GM19023 (cell line): Measurements from ENCODE around the gene ADGRL2.
"Not testable (repeated sequence)": the region's sequence is repeated elsewhere in the genome, so short reads cannot be mapped to it uniquely, and the experiment has no call there.

Experiments used
- ATAC-seq: cut with Tn5 transposase; IDR thresholded peaks from one replicate; pipeline ENCODE4 v1.9.1; 2021; ENCODE audit warnings: mild to moderate bottlenecking, moderate library complexity; ENCODE audit not compliant: unreplicated experiment

ADGRL2 gene

DNA sequence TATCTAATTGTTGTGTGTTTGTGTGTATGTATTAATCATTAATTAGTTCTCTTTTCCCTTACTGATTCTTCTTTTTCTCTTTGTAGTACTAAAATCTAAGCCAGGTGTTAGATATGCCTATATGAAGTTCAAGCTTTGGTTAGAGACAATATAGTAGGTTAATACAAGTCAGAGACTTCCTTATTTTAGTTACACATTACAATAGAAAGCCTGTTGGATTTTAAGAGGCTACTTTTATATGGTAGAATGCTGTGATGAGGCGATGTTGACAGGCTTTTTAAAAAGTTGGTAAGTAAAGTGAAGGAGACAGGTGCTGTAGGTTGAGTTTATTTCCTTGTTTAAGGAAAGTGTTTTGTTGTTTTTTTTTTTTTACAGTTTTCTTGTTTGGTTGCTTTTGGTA, 45.9 kb downstream of the ADGRL2 start:
- ATAC-seq = no peak

DNA sequence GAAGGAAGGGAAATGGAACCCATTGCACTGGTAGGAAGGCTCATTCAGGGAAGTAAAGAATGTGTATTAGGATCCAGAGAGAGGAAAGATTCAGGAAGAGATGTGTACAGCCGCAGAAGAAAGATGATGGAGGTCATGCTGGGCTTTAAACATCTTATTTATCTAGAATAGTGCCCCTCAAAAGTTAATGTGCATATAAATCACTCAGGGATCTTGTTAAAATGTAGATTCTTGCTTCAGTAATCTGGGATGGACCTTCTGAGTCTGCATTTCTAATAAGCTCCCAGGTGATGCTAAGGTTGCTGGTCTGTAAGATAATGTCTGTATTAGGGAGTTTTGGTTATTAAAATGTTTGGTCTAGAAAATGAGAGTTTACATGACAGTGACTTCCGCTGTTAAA, 46.3 kb downstream of the ADGRL2 start:
- no peak for ATAC-seq

DNA sequence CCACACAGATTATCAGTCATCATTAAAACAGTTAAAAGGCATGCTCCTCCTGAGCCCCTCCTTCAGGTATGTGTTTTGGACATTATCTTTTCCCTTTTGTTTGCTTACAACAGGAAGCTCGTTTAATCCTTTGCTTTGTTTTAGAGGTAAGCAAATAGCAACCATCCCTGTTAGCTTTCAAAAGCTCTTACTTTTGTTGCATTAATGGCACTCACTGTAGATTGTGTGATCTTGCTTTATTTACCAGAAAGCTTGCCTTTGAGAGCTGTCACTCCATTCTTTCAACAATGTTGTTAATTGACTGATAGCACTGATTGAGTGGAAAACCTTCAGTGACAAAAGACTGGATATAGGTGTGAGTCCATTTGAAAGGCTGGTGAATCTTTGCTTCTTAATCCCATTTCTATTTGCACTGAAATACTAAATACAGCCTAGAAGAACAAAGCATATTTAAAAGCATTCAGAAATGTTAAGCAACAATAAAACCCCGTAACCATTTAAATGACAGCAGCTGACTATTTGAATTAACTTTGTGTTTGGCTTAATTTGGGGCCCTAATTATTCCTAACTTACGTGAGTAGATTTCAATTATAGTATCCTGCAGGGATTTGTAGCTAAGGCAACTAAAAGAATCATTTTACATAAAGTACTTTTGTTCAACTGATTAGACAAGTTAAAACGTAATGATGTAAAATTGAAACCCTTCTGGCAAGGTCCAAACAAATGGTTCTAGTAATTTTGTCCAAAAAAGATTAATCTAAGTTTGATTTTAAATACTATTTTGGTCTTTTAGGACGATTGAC, 48.3 kb downstream of the ADGRL2 start:
- no peak for ATAC-seq

DNA sequence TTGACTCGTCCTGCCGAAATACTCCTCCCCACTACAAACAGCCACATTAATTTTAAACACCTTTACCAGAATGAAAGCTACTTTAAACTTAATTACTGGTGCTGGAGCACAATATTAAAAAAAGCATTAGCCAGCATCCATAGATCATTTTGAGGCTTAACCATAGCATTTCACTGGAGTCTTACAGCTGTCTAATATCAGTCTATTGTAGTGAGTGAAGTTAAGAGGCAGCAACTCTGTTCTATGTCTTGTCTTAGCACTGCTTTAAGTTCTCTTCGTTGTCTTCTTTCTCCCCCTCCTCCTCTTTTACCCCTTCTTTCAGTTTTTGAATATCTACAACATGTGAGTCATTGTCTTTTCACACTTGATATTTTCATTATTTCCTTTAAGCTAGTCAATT, 49.3 kb downstream of the ADGRL2 start:
- ATAC-seq = no peak

DNA sequence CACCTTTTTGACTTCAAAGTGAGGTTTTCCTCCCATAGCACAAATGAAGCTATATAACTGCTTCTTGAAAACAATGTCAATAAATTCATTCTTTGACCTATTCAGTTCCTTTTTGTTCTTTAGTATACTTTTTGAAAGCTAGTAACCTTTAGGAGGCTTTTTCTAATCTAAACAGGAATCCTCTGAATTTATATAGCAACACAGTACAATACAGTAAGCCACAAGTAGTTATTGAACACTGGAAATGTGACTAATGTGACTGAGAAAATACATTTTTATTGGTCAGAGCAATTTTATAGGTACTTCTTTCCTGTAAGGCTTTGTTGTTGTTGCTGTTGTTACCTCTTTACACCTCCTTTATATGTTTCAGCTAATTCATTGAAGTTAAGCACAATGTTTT, 49.8 kb downstream of the ADGRL2 start:
- ATAC-seq = no peak

DNA sequence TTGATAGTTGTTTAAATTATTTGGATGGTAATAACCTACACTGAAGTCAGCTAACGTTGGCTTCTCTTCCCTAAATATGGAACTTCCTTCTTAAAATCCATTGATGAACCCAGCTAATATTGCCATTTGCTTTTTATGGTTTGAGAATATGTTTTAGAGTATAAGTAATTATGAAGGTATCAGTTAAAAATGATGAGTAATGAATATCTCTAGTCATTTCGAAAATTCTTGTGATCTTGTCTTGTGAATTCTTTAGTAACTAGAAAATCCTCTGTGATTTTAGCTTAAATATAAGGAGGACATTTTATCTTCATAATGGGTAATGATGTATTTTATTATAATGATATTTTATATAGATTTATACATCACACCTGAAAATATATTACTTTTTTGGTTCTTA, 50.5 kb downstream of the ADGRL2 start:
- ATAC-seq = no peak

DNA sequence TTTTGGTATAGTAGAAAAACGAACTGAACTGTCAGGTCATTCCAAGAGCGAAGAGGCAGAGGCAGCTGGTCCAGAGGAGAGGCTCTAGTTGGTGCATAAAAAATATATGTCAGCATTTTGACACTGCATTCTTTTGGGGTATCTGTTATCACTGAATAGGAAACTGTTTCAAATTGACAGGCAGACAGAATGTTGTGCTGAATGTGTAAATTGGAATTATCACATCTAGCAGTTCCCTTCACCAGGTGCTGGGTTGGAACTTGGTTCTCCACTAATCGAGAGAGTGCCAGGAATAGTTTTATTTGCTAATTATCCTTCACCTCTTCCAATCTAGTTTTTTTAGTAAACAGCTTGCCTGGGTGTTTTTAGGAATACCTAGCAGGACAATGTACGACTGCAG, 52.2 kb downstream of the ADGRL2 start:
- no peak for ATAC-seq

DNA sequence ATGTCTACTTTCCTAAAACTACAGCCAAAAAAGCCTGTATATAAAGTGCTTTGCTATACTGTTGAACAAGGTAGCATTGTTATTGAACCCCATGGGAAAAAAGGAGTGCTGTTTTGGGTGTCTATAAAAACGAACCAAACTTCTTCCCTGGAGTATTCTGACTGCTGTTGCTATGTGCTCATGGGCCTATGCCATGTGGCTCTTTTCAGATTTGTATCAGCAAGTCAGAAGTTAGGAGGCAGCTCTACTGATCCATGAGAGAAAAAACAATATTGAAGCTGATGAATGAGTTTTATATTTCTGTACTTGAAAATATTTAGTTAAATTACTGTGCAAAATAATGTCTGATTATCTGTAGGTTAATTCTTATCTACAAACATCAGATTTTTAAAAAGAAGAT, 66.5 kb downstream of the ADGRL2 start:
- no peak for ATAC-seq

DNA sequence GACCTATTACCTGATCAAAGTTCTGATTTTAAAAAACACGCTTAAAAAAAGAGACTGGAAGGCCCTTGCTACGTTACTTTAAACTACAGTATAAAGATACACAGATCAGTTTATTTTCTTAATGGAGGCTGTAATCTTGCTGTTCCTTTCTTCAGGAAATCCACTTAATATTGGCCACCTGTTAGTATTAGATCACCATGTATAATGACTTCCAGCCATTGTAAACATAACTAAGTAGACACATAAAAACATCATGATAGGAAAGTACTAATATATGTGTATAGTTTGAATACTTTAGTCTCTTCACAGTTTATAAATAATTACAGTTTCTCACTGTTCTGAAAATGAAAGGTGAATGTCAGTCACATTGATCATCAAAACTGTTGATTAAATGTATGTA, 68.6 kb downstream of the ADGRL2 start:
- no peak for ATAC-seq

DNA sequence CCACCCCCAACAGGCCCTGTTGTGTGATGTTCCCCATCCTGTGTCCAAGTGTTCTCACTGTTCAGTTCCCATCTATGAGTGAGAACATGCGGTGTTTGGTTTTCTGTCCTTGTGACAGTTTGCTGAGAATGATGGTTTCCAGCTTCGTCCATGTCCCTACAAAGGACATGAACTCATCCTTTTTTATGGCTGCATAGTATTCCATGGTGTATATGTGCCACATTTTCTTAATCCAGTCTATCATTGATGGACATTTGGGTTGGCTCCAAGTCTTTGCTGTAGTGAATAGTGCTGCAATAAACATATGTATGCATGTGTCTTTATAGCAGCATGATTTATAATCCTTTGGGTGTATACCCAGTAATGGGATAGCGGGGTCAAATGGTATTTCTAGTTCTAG, 70.4 kb downstream of the ADGRL2 start:
- ATAC-seq = not testable (repeated sequence)

DNA sequence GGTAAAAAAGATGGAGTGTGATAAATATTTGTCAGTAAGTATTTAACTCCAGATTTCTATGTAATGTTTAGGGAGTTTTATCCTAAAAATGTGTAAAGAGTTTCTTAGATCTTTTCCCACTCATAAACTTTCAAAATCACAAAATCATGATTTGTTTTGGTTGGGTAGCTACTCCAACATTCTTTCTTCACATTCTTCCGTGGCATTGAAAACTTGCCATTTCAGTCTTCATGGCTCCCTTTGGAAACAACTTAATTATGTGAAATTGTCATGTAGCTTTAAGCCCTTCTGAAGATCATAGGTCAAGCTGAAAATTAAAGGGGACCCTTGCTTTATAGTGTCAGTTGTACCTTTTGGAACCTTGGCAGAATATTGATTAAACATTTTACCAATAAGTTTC, 73.2 kb downstream of the ADGRL2 start:
- no peak for ATAC-seq

DNA sequence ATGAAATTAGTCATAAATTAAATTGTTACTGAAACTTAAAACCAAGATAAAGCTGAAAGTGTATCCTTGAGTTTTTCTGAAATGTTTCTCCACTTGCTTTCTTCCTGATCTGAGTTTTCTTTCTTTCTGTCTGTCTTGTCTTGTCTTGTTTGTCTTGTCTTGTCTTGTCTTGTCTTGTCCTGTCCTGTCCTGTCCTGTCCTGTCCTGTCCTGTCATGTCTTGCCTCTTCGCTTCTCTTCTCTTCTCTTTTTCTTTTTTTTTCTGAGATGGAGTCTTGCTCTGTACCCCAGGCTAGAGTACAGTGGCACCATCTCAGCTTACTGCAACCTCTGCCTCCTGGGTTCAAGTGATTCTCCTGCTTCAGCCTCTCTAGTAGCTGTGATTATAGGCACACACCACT, 73.7 kb downstream of the ADGRL2 start:
- ATAC-seq = no peak

DNA sequence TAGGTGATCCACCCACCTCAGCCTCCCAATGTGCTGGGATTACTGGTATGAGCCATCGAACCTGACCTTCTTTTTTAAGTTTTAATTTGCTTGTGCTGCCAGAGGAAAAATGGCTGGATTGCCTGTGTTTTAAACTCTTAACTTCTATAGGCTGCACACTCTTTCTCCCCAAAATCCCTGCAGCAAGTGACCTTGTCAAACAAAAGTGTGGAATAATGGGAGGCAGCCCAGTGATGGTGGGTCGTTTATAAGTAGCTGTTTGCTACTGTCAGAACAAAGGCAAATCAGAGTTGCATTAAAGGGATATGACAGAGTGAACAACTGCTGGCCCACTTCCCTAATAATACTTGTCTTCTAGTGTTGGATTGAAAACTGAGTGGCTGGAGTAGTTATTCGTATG, 74.2 kb downstream of the ADGRL2 start:
- no peak for ATAC-seq

DNA sequence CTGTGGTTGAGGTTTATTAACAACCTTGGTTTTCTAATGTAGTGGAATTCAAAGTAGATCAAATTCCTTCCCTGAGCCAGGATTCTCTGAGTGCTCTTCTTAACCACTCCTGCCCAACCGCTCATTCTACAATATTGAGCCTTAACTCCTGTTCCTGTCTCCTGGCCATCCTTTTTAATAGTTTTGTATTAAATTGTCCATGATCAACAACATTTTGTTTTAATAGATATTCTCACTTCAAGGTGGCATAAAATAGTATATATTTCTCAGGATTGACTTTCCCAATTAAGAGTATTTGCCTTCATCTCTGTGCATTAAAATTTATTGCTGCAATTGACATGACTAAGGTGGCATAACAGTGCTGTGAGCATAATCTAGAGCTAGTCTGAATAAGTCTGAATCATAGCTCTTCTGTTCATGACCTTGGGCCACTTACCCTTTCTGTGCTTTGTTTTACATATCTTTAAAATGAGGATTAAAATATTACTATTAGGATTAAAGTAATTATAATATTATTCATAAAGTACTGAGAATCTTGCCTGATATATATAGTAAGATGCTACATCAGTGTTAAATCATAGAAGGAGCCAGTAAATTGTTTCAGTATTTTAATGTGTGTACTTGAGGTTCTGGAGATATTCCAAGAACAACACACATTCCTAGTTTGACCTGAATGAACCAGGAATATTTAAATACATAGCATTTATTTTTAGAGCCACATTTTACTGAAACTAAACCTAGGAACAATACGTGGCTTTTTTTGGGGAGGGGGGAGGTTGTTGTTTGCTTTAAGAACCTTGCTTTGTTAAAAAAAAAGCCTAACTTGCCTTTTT, 76.4 kb downstream of the ADGRL2 start:
- ATAC-seq = no peak

DNA sequence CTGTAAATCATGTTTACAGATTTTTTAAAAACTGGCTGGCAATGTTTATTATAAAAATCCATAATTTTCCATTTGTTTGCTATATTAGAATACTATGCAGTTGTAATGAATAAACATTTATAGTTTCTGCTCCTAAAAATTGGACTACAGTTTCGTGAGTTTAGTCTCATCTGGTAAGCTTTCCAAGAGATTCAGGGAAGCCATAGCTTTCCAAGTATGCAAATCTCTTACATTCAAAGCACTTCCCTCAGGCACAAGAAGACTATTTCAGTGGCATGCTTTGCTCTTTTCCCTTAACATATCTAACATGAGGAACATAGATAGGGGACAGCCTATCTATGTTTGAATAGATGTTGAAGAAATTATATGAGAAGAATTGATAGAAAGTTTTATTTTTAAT, 77.2 kb downstream of the ADGRL2 start:
- ATAC-seq = no peak

DNA sequence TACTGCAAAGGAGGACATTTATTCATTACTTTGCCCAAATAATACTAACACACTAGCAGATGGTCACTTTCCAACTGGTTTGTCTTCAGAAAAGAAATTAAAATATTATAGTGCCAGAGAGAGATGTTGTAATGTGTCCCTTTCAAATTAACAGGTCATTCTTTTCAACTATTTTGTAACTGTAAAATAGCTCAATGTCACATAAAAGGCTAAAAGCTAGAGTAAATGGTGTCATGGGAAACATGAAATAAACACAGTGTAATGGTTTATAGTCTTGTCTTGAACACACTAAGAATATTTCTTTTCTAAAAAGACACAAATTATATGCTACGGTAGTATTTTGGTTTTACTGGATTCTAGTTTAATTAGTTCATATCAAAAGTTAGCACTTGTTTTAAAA, 77.8 kb downstream of the ADGRL2 start:
- no peak for ATAC-seq

DNA sequence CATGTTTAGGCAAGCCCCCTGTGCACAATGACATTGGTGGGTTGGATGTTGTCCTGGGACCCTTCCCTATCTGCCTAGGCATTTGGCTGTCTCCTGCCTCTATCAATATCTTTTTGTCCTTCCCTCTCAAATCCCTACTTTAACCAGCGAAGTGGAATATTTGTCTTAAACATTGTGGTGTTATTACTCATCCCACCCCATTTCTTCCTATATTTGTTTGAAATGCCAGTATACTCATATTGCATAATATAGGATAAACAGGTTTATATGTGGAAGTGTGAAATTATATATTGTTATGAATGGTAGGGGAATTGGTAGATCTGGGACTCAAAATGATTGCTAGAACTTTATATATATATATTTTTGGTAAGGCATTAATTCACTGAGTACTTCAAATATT, 80.0 kb downstream of the ADGRL2 start:
- no peak for ATAC-seq

DNA sequence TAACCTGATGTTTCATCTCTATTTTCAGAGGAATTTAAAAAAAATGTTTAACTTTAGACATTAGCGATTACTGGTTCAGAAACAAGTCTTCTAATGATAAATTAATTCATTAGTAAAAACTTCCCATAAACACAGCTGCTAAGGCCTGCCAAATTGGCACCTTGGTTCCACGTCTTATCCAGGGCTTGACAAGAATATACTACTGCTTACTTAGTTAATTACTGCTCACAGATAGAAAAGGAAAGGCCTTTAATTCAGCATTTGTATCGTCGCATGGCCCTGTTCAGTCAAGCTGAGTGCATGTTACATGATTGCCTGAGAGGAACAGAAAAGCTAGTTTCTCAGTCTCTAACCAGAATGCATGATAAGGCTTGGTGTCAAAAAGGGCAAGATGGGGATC, 84.6 kb downstream of the ADGRL2 start:
- ATAC-seq = no peak

DNA sequence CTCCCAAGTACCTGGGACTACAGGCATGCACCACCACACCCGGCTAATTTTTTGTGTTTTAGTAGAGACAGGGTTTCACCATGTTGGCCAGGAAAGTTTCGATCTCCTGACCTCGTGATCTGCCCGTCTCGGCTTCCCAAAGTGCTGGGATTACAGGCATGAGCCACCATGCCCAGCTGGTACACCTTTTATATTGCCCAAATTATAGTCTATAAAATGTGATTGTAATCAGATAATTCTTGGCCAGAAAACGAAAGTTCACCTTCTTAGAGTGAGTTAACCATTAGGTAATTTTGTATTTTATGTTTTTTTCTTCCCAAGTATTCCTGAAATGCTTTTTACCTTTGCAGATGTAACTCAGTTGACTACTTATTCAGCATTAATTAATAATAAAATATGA, 85.6 kb downstream of the ADGRL2 start:
- not testable (repeated sequence) for ATAC-seq

DNA sequence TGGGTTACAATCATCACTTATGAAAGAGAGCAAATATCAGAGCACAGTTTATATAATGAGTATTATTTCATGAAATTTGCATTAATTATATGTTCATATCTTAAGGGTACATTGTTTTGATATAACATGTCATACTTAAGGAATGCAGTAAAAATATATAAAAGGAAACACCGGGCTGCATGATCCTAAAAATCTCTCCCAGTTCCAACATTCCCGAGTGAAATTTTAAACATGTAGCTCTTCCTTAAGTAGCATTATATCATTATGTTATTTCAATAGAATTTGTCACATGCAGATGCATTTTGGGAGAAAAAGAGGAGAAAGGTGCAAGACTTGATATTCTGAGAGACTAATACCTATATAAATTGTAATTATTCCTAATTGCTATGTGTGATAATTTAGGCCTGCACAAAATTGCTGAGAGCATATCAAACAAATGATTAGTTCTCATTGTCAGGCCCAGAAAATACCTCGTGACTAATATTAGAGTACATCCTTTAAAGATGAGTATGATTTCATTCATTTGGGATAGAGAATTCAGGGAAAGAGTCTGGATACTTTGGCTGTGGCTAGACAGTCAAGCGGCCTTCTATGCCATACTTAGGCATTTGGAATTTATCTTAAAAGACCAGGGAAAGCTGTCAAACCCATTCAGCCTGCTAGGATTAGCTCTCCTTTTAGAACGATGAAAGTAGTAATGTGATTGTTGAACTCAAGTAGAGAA, 86.8 kb downstream of the ADGRL2 start:
- no peak for ATAC-seq

DNA sequence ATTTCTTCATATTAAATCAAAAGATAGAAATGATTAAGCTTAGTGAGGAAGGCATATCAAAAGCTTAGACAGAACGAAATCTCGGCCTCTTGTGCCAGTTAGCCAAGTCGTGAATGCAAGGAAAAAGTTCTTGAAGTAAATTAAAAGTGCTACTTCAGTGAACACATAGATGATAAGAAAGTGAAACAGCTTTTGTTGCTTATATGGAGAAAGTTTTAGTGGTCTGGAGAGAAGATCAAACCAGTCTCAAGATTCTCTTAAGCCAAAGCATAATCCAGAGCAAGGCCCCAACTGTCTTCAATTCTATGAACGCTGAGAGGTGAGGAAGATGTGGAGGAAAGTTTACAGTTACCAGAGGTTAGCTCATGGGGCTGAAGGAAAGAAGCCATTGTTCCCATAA, 88.4 kb downstream of the ADGRL2 start:
- no peak for ATAC-seq

DNA sequence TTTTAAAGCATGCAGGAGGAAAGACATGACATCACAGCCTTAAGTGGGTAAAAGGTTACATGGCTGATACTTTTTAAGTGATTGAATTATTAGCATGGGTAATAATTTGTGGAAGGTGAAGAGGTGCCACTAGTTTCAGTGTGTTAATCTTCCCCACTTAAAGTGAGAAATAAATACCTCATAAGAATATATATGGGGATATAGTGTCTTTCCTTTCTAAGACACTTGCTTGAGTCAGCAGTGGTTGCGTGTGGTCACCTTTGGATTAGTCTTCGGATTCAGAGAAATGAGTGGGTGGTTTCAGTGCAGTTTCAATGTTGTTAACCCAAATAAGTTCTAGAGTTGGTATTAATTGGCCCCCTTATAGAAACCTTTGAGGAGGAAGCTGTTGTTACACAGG, 94.1 kb downstream of the ADGRL2 start:
- ATAC-seq = no peak
